HEK293 (cell line): ENCODE measurements around the gene DHDH.

Experiments used
- GLI4 ChIP-seq: fragments of 450-650 bp; formaldehyde crosslinking; IDR thresholded peaks from 2 replicates; pipeline ENCODE4 v1.5.1; 2016; ENCODE audit warnings: missing biosample characterization, missing genetic modification characterization
- GLIS1 ChIP-seq: fragments of 450-650 bp; formaldehyde crosslinking; IDR thresholded peaks from 2 replicates; pipeline ENCODE4 v1.5.1; 2016; ENCODE audit warnings: missing biosample characterization, missing genetic modification characterization
- IKZF3 ChIP-seq: fragments of 450-650 bp; IDR thresholded peaks from 2 replicates; pipeline ENCODE4 v1.5.0; 2018; ENCODE audit warnings: missing biosample characterization, mild to moderate bottlenecking, missing genetic modification characterization, moderate library complexity
- SP2 ChIP-seq: fragments of 450-650 bp; formaldehyde crosslinking; IDR thresholded peaks from 2 replicates; pipeline ENCODE4 v1.5.1; 2016; ENCODE audit warnings: missing biosample characterization, missing genetic modification characterization
- YY2 ChIP-seq: fragments of 450-650 bp; formaldehyde crosslinking; IDR thresholded peaks from 2 replicates; pipeline ENCODE4 v1.5.1; 2016; ENCODE audit warnings: missing biosample characterization, missing genetic modification characterization
- ZBTB8A ChIP-seq: fragments of 450-650 bp; formaldehyde crosslinking; IDR thresholded peaks from 2 replicates; pipeline ENCODE4 v1.5.1; 2016; ENCODE audit warnings: missing biosample characterization, missing genetic modification characterization
- ZFHX2 ChIP-seq: fragments of 450-650 bp; formaldehyde crosslinking; conservative IDR thresholded peaks from 2 replicates; pipeline ENCODE4 v1.5.1; 2016; ENCODE audit warnings: missing biosample characterization, missing genetic modification characterization
- ZNF140 ChIP-seq: fragments of 450-650 bp; formaldehyde crosslinking; IDR thresholded peaks from 2 replicates; pipeline ENCODE4 v1.5.1; 2016; ENCODE audit warnings: missing biosample characterization, missing genetic modification characterization
- ZNF2 ChIP-seq: fragments of 450-650 bp; formaldehyde crosslinking; IDR thresholded peaks from 2 replicates; pipeline ENCODE4 v1.5.1; 2016; ENCODE audit warnings: missing biosample characterization, missing genetic modification characterization
- ZNF324 ChIP-seq: fragments of 450-650 bp; formaldehyde crosslinking; IDR thresholded peaks from 2 replicates; pipeline ENCODE4 v1.5.1; 2016; ENCODE audit warnings: missing biosample characterization, missing genetic modification characterization
- ZNF354C ChIP-seq: fragments of 450-650 bp; formaldehyde crosslinking; IDR thresholded peaks from 2 replicates; pipeline ENCODE4 v1.5.1; 2016; ENCODE audit warnings: missing biosample characterization, missing genetic modification characterization, low read depth, borderline replicate concordance
- ZNF423 ChIP-seq: fragments of 450-650 bp; formaldehyde crosslinking; IDR thresholded peaks from 2 replicates; pipeline ENCODE4 v1.5.1; 2016; ENCODE audit warnings: missing biosample characterization, missing genetic modification characterization
- ZNF433 ChIP-seq: fragments of 450-650 bp; formaldehyde crosslinking; IDR thresholded peaks from 2 replicates; pipeline ENCODE4 v1.5.1; 2016; ENCODE audit warnings: missing biosample characterization, missing genetic modification characterization, low read depth
- ZNF501 ChIP-seq: fragments of 450-650 bp; formaldehyde crosslinking; IDR thresholded peaks from 2 replicates; pipeline ENCODE4 v1.5.1; 2016; ENCODE audit warnings: missing biosample characterization, missing genetic modification characterization
- ZNF530 ChIP-seq: fragments of 450-650 bp; formaldehyde crosslinking; IDR thresholded peaks from 2 replicates; pipeline ENCODE4 v1.5.1; 2016; ENCODE audit warnings: low read depth, missing biosample characterization, missing genetic modification characterization
- ZNF549 ChIP-seq: fragments of 450-650 bp; IDR thresholded peaks from 2 replicates; pipeline ENCODE4 v1.5.1; 2018; ENCODE audit warnings: missing biosample characterization, missing genetic modification characterization, mild to moderate bottlenecking, inconsistent platforms, moderate library complexity
- ZNF560 ChIP-seq: fragments of 450-650 bp; formaldehyde crosslinking; IDR thresholded peaks from 2 replicates; pipeline ENCODE4 v1.5.1; 2017; ENCODE audit warnings: missing biosample characterization, missing genetic modification characterization, borderline replicate concordance
- ZNF561 ChIP-seq: fragments of 450-650 bp; IDR thresholded peaks from 2 replicates; pipeline ENCODE4 v1.5.1; 2018; ENCODE audit warnings: missing biosample characterization, missing genetic modification characterization, borderline replicate concordance
- ZNF585B ChIP-seq: fragments of 450-650 bp; formaldehyde crosslinking; IDR thresholded peaks from 2 replicates; pipeline ENCODE4 v1.5.1; 2016; ENCODE audit warnings: missing biosample characterization, missing genetic modification characterization
- ZNF629 ChIP-seq: fragments of 450-650 bp; formaldehyde crosslinking; IDR thresholded peaks from 2 replicates; pipeline ENCODE4 v1.5.1; 2017; ENCODE audit warnings: missing biosample characterization, missing genetic modification characterization
- ZNF76 ChIP-seq: fragments of 450-650 bp; formaldehyde crosslinking; IDR thresholded peaks from 2 replicates; pipeline ENCODE4; 2016; ENCODE audit warnings: low read depth, missing biosample characterization, missing genetic modification characterization, borderline replicate concordance
- ZNF792 ChIP-seq: fragments of 450-650 bp; formaldehyde crosslinking; IDR thresholded peaks from 2 replicates; pipeline ENCODE4 v1.5.1; 2016; ENCODE audit warnings: missing biosample characterization, missing genetic modification characterization
- ZNF830 ChIP-seq: fragments of 450-650 bp; IDR thresholded peaks from 2 replicates; pipeline ENCODE4 v1.5.0; 2018; ENCODE audit warnings: missing biosample characterization, missing genetic modification characterization, low read depth, mild to moderate bottlenecking, moderate library complexity
- ZSCAN16 ChIP-seq: fragments of 450-650 bp; formaldehyde crosslinking; IDR thresholded peaks from 2 replicates; pipeline ENCODE4 v1.5.1; 2016; ENCODE audit warnings: missing biosample characterization, missing genetic modification characterization
- TF ChIP-seq, protein P1 (sequence below): fragments of 450-650 bp; formaldehyde crosslinking; IDR thresholded peaks from 2 replicates; pipeline ENCODE4 v1.5.1; 2016; ENCODE audit warnings: missing biosample characterization, missing genetic modification characterization
- TF ChIP-seq, protein P2 (sequence below): fragments of 450-650 bp; formaldehyde crosslinking; conservative IDR thresholded peaks from 2 replicates; pipeline ENCODE4 v1.5.1; 2016; ENCODE audit warnings: low read depth, missing biosample characterization, missing genetic modification characterization
- TF ChIP-seq, protein P3 (sequence below): fragments of 450-650 bp; formaldehyde crosslinking; IDR thresholded peaks from 2 replicates; pipeline ENCODE4 v1.5.1; 2016; ENCODE audit warnings: missing biosample characterization, missing genetic modification characterization
- TF ChIP-seq, protein P4 (sequence below): IDR thresholded peaks from 2 replicates; pipeline ENCODE4 v1.6.1; 2011; ENCODE audit warnings: mild to moderate bottlenecking, low read depth, low read length, borderline replicate concordance
- TF ChIP-seq, protein P5 (sequence below): fragments of 450-650 bp; formaldehyde crosslinking; IDR thresholded peaks from 2 replicates; pipeline ENCODE4 v1.5.1; 2016; ENCODE audit warnings: missing biosample characterization, missing genetic modification characterization
- TF ChIP-seq, protein P6 (sequence below): fragments of 450-650 bp; formaldehyde crosslinking; optimal IDR thresholded peaks from 2 replicates; pipeline ENCODE3; 2016; ENCODE audit warnings: missing biosample characterization, mild to moderate bottlenecking, missing genetic modification characterization

DHDH gene

DNA sequence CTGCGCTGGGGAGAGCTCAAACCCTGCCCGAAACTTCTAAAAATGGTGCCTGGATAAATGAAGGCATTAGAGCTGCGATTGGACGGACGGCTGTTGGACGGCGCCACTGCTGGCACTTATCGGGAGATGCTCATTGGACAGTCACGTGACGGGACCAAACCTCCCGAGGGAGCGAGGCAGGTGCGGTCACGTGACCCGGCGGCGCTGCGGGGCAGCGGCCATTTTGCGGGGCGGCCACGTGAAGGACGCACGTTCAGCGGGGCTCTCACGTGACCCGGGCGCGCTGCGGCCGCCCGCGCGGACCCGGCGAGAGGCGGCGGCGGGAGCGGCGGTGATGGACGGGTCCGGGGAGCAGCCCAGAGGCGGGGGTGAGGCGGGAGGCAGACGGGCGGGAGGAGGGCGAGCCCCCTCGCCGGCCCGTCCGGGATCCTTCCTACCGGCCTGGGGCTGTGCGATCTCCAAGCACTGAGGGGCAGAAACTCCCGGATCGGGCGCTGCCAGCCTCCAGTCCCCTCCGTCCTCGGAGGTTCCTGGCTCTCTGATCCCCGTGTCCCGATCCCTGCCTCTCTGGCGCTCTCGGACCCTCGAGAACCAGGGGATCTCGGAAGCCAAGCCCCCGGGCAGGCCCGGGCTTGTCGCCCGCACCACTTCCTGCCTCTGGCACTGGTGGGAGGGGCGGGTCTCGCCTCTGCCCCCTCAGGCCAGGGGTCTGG, 21.3 kb downstream of the DHDH start, which contains the start of gene BAX (continued):
- TF ChIP-seq ZNF2 (tag by site-specific recombination) (peak; percentile 58; the same call in 1 of the 2 replicates), ZNF423 (no peak), GLIS1 (tag by site-specific recombination) (peak; percentile 56; the same call in 1 of the 2 replicates), ZNF560 (tag by site-specific recombination) (no peak), ZSCAN16 (tag by site-specific recombination) (peak; percentile 51; the same call in 1 of the 2 replicates), ZNF530 (tag by site-specific recombination) (no peak; the same call in 1 of the 2 replicates), ZNF629 (tag by site-specific recombination) (peak; percentile 48; the same call in 1 of the 2 replicates), ZNF830 (tag by site-specific recombination) (no peak), ZBTB8A (peak; percentile 32; the same call in 1 of the 2 replicates), ZNF585B (tag by site-specific recombination) (no peak), ZNF561 (tag by site-specific recombination) (peak; percentile 97), SP2 (tag by site-specific recombination) (peak; percentile 39), ZNF354C (tag by site-specific recombination) (no peak), ZNF501 (0 out of 2 replicates have a peak, but pooled peaks have one; percentile 71), ZNF549 (tag by site-specific recombination) (no peak), ZNF324 (tag by site-specific recombination) (no peak), ZNF140 (tag by site-specific recombination) (0 out of 2 replicates have a peak, but pooled peaks have one; percentile 26), ZNF76 (tag by site-specific recombination) (peak; percentile 79; the same call in 1 of the 2 replicates), IKZF3 (tag by site-specific recombination) (peak; percentile 70; the same call in 1 of the 2 replicates), ZNF792 (tag by site-specific recombination) (no peak), GLI4 (tag by site-specific recombination) (no peak), ZFHX2 (tag by site-specific recombination) (peak; percentile 67), ZNF433 (tag by site-specific recombination) (peak; percentile 36; the same call in 1 of the 2 replicates), YY2 (tag by site-specific recombination) (peak; percentile 96)
- TF ChIP-seq, protein P1, sequence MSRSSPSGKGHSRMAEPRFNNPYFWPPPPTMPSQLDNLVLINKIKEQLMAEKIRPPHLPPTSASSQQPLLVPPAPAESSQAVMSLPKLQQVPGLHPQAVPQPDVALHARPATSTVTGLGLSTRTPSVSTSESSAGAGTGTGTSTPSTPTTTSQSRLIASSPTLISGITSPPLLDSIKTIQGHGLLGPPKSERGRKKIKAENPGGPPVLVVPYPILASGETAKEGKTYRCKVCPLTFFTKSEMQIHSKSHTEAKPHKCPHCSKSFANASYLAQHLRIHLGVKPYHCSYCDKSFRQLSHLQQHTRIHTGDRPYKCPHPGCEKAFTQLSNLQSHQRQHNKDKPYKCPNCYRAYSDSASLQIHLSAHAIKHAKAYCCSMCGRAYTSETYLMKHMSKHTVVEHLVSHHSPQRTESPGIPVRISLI (tag by site-specific recombination) = 0 out of 2 replicates have a peak, but pooled peaks have one; percentile 38
- TF ChIP-seq, protein P2, sequence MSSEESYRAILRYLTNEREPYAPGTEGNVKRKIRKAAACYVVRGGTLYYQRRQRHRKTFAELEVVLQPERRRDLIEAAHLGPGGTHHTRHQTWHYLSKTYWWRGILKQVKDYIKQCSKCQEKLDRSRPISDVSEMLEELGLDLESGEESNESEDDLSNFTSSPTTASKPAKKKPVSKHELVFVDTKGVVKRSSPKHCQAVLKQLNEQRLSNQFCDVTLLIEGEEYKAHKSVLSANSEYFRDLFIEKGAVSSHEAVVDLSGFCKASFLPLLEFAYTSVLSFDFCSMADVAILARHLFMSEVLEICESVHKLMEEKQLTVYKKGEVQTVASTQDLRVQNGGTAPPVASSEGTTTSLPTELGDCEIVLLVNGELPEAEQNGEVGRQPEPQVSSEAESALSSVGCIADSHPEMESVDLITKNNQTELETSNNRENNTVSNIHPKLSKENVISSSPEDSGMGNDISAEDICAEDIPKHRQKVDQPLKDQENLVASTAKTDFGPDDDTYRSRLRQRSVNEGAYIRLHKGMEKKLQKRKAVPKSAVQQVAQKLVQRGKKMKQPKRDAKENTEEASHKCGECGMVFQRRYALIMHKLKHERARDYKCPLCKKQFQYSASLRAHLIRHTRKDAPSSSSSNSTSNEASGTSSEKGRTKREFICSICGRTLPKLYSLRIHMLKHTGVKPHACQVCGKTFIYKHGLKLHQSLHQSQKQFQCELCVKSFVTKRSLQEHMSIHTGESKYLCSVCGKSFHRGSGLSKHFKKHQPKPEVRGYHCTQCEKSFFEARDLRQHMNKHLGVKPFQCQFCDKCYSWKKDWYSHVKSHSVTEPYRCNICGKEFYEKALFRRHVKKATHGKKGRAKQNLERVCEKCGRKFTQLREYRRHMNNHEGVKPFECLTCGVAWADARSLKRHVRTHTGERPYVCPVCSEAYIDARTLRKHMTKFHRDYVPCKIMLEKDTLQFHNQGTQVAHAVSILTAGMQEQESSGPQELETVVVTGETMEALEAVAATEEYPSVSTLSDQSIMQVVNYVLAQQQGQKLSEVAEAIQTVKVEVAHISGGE (tag by site-specific recombination) = peak; percentile 30; the same call in 1 of the 2 replicates
- TF ChIP-seq, protein P3, sequence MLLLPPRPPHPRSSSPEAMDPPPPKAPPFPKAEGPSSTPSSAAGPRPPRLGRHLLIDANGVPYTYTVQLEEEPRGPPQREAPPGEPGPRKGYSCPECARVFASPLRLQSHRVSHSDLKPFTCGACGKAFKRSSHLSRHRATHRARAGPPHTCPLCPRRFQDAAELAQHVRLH (tag by site-specific recombination) = peak; percentile 91
- TF ChIP-seq, protein P4, sequence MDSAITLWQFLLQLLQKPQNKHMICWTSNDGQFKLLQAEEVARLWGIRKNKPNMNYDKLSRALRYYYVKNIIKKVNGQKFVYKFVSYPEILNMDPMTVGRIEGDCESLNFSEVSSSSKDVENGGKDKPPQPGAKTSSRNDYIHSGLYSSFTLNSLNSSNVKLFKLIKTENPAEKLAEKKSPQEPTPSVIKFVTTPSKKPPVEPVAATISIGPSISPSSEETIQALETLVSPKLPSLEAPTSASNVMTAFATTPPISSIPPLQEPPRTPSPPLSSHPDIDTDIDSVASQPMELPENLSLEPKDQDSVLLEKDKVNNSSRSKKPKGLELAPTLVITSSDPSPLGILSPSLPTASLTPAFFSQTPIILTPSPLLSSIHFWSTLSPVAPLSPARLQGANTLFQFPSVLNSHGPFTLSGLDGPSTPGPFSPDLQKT = no peak
- TF ChIP-seq, protein P5, sequence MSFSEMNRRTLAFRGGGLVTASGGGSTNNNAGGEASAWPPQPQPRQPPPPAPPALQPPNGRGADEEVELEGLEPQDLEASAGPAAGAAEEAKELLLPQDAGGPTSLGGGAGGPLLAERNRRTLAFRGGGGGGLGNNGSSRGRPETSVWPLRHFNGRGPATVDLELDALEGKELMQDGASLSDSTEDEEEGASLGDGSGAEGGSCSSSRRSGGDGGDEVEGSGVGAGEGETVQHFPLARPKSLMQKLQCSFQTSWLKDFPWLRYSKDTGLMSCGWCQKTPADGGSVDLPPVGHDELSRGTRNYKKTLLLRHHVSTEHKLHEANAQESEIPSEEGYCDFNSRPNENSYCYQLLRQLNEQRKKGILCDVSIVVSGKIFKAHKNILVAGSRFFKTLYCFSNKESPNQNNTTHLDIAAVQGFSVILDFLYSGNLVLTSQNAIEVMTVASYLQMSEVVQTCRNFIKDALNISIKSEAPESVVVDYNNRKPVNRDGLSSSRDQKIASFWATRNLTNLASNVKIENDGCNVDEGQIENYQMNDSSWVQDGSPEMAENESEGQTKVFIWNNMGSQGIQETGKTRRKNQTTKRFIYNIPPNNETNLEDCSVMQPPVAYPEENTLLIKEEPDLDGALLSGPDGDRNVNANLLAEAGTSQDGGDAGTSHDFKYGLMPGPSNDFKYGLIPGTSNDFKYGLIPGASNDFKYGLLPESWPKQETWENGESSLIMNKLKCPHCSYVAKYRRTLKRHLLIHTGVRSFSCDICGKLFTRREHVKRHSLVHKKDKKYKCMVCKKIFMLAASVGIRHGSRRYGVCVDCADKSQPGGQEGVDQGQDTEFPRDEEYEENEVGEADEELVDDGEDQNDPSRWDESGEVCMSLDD = no peak
- TF ChIP-seq, protein P6, sequence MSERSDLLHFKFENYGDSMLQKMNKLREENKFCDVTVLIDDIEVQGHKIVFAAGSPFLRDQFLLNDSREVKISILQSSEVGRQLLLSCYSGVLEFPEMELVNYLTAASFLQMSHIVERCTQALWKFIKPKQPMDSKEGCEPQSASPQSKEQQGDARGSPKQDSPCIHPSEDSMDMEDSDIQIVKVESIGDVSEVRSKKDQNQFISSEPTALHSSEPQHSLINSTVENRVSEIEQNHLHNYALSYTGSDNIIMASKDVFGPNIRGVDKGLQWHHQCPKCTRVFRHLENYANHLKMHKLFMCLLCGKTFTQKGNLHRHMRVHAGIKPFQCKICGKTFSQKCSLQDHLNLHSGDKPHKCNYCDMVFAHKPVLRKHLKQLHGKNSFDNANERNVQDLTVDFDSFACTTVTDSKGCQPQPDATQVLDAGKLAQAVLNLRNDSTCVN (tag by site-specific recombination) = peak; percentile 74
